ENCODE data around the gene CHRNA4.

Gene CHRNA4

DNA sequence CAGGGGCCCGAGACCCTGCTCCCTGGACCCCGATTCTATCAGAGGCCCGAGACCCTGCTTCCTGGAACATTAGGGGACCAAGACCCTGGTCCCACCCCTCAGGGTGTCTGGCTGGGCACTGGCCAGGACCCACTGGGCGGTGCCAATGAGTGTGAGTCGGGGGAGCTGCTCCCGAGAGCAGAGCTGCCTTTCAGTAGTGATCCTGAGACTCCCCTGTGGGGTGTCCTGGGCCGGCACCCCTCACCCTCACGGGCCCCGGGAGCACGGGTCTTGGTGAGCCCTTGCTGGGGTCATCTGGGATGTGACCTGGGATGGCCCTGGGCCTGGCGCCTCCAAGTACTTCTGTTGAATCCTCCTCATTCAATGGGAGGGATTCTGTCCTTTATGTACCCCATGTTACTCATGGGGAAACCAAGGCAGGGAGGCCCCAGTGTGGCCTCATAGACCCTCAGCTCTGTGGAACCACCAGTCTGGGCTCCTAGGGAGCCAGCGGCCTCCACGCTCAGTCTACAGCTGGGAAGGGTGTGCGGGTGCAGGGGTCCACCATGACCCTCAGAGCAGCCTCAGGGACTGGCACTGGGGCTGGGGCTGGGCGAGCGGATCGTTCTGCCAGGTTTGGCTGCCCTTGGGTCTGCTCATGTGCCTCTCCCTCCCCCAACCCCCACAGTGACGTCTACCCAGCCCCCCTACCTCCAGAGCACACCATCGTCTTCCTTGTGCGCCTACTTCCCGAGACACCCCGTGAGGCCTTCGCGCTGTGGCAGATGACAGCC lies 42.6 kb downstream of the CHRNA4 start:
- no peak for DNase-seq

DNA sequence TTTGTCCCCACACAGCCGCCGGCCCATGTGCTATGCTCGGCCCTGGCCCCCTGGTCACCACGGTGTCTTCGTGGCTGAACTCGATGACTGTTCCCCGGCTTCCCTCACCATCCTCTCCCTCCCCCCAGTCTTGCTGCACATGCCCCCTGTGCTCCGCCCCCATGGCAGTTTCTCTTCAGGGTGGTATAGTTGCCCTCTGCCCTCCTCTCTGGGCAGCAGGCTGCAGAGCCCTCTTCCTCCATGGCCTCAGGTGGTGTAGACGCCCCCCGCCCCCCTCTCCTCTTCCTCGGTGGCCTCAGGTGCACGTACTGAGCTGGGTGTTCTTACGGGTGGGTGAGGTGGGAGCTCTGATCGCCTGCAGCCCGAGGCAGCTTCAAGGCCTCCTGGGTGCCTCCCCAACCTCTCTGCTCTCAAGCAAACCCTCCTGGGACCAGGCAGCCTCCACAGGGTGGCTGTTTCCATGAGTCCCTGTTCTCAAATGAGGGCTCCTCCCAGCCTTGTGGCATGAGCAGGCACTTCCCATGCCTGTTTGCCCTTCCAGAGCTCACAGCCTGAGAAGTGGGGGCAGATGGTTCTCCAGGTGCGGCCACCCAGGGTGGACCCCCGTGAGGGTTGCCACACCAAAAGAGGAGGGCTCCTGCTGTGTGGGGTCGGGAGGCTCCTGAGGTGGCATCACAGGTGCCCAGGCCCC lies 43.4 kb downstream of the CHRNA4 start:
- no peak for DNase-seq

DNA sequence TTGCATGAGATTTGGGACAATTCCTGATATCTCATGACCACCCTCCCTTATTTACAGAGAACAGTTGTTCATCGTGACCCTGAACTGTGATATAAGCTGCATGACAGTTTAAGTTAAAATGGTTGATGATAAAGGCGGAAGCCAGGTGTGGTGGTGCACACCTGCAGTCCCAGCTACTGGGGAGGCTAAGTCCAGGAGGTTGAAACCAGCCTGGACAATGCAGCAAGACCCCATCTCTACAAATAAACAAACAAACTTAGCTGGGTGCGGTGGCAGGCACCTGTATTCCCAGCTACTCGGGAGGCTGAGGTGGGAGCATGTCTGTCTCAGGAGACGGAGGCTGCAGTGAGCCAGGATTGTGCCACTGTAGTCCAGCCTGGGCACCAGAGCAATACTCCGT lies 44.1 kb downstream of the CHRNA4 start:
- DNase-seq: no peak

DNA sequence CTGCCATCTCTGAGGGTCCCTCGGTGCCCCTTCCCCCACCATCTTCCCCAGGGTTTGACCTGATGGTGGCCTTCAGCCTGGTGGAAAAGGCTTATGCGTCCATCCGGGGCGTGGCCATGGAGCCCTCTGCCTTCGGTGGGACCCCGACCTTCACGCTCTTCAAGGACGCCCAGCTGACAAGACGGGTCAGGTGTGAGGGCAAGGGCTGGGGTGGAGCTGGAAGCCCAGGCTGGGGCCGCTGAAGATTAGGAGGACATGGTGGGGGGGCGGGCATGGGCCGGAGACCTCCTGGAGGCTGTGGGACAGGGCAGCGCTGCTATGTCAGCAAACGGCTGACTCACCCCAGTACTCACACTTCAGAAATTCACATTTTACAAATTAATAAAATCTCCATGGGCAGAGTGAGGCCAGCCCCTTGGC lies 44.6 kb downstream of the CHRNA4 start:
- no peak for DNase-seq

DNA sequence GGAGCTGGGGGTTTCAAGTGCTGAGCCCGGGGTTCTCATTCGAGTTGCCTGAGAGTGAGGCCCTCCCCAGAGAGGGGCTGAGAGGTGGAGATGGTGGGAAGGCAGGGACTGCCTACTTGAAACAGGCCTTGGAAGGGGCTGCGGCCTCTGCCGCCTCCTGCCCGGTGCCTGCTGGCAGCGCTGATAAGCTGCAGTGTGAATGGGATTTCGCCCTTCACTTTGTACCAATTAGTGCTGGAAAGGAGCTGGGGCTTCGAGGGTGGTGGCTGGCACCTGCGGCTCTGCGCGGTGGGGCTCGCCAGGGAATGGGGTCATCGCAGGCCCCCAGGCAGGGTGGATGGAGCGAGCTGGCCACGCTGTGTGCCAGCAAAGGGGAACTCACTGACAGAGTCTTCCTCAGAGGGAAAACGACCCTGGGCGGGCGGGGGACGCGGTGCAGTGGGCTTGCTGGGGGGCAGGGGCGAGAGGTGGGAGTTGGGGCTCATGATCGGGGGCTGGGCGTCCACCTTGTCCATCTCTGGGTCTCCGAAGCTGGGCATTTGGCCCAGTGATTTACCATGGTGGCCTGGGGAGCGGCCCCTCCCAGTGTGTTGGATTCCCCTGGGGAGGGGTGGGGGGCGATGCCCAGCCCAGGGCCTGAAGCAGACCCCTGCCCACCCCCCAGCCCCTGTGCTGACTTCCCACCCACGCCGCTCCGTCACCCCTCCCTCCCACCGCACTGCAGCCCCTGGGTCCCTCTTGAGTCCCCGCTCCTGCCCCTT lies 45.2 kb downstream of the CHRNA4 start:
- no peak for DNase-seq

DNA sequence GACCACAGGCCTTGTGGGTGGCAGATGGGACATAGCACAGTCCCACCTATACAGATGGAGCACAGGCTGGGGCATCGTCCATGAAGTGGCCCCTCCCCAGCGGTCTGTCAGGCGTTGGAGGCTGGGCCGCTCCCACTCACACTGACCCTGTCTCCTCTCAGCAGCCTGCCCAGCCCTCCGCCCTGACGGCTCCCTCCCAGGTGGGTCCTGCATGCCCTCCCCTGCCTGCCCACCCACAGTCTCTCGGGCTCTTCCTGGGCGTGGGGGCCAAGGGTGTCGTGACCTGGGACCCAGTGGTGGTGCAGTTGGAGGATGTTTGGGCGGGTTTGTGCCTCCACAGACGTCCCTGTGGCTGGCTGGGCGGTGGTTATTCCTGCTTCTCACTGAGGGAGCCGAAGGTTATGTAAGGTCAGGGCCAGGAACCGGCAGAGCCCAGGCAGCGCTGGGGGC lies 45.9 kb downstream of the CHRNA4 start:
- no peak for DNase-seq

DNA sequence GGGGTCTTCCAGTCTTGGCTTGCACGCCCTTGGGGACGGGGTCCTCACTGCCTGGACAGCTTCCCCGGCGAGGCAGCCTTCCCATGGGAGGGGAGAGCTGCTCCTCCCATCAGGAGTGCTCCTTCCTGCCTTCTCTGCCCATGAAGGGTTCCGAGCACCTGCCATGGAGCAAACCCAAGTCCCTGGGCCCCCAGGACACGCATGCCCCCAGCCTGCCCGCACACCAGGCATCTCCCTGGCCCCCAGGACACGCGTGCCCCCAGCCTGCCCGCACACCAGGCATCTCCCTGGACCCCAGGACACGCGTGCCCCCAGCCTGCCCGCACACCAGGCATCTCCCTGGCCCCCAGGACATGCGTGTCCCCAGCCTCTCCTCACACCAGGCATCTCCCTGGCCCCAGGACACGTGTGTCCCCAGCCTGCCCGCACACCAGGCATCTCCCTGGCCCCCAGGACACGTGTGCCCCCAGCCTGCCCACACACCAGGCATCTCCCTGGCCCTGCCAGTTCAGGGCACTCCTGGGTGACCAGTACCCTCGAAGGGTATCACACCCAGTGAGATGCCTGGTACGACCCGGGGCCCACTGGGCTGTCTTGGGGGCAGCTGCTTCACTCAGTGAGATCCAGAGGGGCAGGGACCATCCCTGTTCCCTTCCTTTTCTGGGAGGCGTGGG lies 46.4 kb downstream of the CHRNA4 start:
- no peak for DNase-seq

DNA sequence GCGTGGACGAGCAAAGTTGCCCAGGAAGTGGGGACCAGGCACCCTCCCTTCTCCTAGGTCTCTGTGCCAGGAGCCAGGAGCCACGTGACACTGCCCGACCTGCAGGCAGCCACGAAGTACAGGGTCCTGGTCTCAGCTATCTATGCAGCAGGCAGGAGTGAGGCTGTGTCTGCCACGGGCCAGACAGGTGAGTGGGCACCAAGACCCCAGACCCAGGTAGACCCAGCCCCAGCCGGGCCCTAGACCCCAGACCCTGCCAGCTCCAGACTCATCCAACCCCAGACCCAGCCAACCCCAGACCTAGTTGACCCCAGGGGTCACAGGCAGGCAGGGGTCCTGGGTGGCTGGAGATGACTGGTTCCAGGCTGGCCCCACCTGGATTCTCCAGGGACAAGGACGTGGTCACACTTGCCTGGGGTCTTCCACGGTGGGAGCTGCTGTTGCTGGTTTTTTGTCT lies 47.1 kb downstream of the CHRNA4 start:
- DNase-seq: no peak

DNA sequence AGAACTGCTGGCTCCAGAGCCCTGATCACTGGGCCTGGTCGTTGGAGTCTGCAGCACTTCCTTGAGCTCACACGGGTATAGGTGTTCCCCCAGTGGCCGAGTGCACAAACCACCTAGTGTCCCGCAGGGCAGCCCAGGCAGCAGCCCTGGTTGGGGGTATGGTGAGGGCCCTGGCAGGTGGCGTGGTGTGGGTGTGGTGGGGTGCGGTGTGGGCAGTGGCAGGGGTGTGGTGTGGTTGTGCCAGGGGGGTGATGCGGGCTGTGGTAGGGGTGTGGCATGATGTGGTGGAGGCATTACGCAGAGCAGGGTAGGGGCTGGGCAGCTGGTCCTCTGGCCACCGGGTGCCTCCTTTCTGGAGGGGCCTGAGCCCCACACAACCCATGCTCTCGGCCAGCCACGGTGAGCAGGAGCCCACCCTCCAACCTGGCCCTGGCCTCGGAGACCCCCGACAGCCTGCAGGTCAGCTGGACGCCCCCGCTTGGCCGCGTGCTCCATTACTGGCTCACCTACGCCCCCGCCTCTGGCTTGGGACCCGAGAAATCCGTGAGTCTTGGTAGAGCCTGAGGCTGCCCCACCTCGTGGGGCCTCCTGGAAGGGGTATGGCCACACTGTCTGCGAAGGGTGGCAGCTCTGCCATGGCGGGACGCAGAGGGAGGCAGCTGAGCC lies 47.7 kb downstream of the CHRNA4 start:
- no peak for DNase-seq

DNA sequence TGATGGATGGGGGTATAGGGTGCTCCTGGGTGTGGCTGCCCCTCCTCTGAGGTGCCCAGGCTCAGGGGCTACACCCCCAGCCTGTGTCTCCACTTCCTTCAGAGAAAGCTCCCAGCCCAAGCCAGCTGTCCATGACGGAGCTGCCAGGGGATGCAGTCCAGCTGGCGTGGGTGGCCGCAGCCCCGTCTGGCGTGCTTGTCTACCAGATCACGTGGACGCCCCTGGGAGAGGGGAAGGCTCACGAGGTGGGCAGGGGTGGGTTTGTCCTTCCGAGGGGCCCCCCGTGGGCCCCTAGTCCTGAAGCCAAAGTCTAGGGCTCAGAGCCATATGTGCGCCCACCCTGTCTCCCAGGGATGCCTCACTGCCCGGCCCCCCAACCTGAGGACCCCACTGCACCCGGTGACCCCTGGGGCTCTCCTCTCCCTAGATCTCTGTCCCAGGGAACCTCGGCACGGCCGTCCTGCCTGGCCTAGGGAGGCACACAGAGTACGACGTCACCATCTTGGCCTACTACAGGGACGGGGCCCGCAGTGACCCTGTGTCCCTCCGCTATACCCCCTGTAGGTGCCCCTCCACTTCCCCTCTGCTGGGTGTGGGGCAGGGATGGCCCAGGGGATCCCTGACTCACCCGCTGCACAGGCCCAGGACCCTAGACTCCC lies 48.3 kb downstream of the CHRNA4 start:
- no peak for DNase-seq

DNA sequence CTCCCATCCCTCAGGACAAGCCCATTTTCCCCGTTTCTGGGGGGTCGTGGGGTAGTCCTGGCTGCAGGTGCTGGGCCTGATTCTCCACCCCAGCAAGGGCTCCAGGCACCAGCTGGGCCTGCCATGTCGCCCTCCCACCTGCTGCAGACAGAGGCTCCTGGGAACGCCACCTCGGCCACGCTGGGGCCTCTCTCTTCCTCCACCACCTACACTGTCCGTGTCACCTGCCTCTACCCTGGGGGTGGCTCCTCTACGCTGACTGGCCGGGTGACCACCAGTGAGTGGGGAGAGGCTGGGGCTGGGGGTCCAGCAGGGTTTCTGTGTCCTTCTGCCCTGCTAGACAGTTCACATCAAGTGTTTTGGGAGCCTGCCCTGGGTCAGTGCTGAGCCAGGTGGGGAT lies 48.9 kb downstream of the CHRNA4 start:
- no peak for DNase-seq

DNA sequence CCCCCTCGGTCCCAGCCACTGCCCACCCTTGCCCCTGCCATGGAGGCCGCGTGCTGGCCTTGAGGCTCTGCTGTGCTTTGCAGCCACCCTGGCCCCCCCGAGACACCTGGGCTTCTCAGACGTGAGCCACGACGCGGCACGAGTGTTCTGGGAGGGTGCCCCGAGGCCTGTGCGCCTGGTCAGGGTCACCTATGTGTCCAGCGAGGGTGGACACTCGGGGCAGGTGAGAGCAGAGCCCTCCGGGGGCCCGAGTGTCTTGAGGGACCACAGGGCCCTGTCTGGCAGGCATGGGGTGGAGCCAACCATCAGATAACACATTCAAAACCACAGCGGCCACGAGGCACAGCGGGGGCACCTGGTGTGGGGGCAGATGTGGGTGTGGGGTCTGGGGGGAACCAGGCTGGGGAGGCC lies 49.3 kb downstream of the CHRNA4 start:
- DNase-seq: no peak

DNA sequence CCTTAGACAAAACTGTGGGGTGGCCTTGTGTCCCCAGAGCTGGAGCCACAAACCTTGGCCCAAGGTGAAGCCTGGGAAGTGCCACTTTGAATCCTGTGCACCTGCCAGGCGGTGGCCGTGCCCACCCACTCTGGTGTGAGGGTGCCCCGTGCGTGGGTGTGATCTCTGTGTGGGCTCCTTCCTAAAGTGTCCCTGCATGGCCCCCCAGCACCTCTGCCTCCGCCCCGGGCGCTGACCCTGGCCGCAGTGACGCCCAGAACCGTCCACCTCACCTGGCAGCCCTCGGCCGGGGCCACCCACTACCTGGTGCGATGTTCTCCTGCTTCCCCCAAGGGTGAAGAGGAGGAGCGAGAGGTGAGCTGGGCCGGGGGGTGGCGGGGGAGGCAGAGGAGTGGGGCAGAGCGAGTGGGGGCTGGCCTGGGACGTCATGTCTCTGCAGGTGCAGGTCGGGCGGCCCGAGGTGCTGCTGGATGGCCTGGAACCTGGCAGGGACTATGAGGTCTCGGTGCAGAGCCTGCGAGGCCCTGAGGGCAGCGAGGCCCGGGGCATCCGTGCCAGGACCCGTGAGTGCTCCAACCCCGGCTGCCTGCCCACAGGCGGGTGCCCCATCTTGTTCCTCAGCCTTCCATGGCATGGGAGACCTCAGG lies 49.8 kb downstream of the CHRNA4 start:
- DNase-seq: no peak

DNA sequence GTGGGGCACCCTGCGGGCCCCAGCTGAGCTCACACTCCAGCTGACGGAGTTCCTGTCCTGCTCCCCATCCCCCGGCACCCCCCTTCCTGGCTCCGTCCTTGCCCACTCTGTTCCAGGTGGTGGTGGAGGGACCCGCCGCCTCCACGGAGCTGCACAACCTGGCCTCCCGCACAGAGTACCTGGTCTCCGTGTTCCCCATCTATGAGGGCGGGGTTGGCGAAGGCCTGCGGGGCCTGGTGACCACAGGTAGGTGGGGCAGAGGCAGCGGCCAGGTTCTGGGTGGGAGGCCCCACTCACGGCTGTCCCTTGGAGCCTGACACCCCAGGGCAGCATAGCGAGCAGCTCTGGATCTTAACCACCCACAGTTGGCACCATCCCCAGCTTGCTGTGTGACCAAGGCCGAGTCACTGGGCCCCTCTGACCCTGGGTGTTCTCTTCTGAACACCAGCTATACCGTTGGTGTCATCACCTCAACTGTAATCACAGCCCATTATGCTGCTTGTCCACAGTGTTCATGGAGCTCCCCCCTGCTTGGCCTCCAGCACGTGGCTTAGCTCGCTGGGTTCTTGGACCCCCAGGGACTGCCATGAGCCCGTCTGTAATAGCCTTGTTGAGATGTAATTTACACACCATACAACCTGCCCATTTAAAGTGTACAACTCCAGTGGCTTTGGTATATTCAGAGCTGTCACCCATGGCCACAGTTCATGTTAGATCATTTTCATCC lies 50.7 kb downstream of the CHRNA4 start:
- peak; percentile 7 for DNase-seq

DNA sequence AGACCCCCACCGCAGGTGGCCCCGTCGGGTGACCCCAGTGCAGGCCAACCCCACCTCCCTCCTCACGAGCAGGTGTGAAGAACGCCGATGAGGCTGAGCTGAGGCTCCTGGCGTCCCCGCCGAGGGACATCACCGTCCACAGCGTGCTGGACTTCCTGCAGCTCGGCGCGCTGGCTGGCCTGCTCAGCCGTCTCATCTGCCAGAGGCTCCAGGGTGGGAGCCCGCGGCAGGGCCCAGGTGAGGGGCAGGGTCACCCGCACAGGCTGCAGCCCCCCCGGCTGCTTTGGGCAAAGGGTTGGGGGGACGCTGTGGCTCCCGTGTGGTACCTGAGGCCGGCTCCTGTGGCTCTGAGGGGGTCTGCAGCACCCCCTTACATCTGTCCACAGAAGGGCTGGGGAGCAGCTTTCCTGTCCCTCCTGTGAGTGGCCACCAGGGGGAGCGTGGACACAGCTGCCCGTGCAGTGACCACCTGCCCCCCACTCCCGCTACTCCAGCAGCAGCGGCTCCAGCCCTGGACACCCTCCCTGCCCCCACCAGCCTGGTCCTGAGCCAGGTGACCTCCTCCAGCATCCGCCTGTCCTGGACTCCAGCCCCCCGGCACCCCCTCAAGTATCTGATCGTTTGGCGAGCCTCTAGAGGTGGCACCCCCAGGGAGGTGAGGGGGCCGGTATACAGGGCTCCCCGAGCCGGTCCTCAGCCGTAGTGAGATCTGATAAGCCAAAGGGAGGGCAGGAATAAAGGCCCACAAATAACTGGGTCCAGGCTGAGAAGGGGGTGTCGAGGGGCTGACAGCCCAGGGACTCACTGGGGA lies 51.7 kb downstream of the CHRNA4 start:
- peak; percentile 14 for DNase-seq

DNA sequence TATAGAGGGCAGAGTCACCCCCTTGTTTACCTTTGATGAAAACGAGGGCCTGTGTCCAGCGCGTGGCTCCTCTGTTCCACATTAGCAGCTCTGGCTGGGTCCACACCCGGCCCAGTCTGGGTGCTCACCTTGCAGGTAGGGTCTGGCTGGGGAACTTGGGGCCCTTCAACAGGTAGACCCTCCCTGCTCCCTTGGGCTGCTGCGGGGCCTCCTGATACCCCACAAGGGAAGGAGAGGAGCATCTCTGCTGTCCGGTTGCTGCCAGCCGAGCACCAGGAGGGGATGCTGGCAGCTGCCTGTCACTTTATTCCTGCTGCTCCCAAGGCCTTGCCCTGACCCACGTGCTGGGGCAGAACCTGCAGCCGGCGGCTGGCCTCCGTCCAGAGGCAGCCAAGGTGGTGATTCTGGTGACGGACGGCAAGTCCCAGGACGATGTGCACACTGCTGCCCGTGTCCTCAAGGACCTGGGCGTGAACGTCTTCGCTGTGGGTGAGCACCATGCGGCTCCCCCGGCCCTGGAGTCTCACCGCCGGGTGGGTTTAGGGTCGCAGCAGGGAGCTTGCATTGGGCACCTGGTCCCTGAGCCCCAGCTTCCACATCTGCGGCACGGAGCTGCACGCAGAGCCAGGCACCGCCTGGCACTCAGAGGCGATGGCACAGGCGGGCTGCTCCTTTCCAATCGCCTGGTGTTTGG lies 52.8 kb downstream of the CHRNA4 start:
- no peak for DNase-seq

DNA sequence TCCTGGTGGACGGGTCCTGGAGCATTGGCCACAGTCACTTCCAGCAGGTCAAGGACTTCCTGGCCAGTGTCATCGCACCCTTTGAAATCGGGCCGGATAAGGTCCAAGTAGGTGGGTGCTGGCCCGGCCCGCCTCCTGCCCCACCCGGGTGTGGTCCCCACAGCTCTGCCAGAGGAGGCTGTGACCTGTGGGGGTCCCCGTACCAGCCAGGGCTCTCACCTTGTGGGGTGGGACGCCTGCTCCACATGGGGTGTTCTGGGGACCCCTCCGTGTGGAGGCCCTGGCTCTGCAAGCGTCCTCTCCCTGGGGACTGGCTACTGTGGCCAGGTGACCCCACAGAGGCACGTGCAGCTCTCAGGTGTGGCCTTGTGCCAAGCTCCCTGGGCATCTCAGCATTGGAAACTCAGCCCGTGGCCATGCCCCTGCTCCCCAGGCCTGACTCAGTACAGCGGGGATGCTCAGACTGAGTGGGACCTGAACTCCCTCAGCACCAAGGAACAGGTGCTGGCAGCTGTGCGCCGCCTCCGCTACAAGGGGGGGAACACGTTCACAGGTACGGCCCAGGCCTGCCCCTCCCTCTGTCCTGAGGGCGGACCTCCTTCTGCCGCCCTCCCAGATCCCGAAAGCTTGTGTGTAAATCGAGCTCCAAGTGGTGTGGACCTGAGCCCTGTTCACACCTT lies 53.5 kb downstream of the CHRNA4 start:
- no peak for DNase-seq
